PC-3 (cell line): ENCODE data around the gene NKX1-1. TPM values are rescaled to one million over a fixed set of nuclear protein-coding genes. Genes with fewer than 3 reads are reported as not detected.

Experiments
- ATAC-seq: fragments of 200-7000 bp; cut with Tn5 transposase; 2 replicates; pipeline ENCODE4 v1.9.1; 2020; ENCODE audit warnings: mild to moderate bottlenecking, moderate library complexity
- BruUV-seq: library from RNA; stranded (reverse); fragments of 400-500 nt; replicated peaks from 2 replicates; lab custom pipeline; 2021; lab: Mats Ljungman, UMichigan
- CTCF ChIA-PET: fragments of 300-600 bp; sonication (Branson Sonifier 250); formaldehyde crosslinking; loops from one replicate; lab custom pipeline; 2022; ENCODE audit warnings: antibody characterized with exemption; lab: Charles Lee
- POLR2A ChIA-PET: fragments of 300-600 bp; sonication (Branson Sonifier 250); formaldehyde crosslinking; loops from one replicate; lab custom pipeline; 2022; ENCODE audit warnings: antibody characterized with exemption; ENCODE audit not compliant: unreplicated experiment; lab: Charles Lee
- DNase-seq: peaks from one replicate; pipeline ENCODE4 v3.0.0-alpha.2; 2015
- H2AFZ ChIP-seq: fragments of 300-600 bp; sonication (generic); 2 replicates; pipeline ENCODE4 v1.6.0; 2016; ENCODE audit warnings: antibody characterized with exemption, low read length
- H3F3A ChIP-seq: fragments of 300-600 bp; sonication (generic); one replicate; pipeline ENCODE4 v1.6.0; 2017; ENCODE audit warnings: antibody characterized with exemption, low read length, control low read depth, mild to moderate bottlenecking; ENCODE audit not compliant: unreplicated experiment
- H3K27ac ChIP-seq: fragments of 300-600 bp; sonication (generic); 2 replicates; pipeline ENCODE4 v1.5.1; 2016; ENCODE audit warnings: mild to moderate bottlenecking, low read length
- H3K27me3 ChIP-seq: fragments of 300-600 bp; sonication (generic); 2 replicates; pipeline ENCODE4 v1.6.1; 2016; ENCODE audit warnings: low read length, mixed read lengths
- H3K36me3 ChIP-seq: fragments of 300-600 bp; sonication (generic); 2 replicates; pipeline ENCODE4 v1.6.1; 2016; ENCODE audit warnings: low read depth, mixed run types, low read length, mixed read lengths
- H3K4me1 ChIP-seq: fragments of 300-600 bp; sonication (generic); 2 replicates; pipeline ENCODE4 v1.5.1; 2016; ENCODE audit warnings: low read length; ENCODE audit not compliant: insufficient read depth
- H3K4me2 ChIP-seq: fragments of 300-600 bp; sonication (generic); 2 replicates; pipeline ENCODE4 v1.6.0; 2016; ENCODE audit warnings: low read length
- H3K4me3 ChIP-seq: fragments of 300-600 bp; sonication (generic); 2 replicates; pipeline ENCODE4 v1.5.1; 2016; ENCODE audit warnings: mild to moderate bottlenecking, low read length, mixed read lengths
- H3K79me2 ChIP-seq: fragments of 300-600 bp; sonication (generic); 2 replicates; pipeline ENCODE4 v1.6.1; 2017; ENCODE audit warnings: low read length, mixed read lengths
- H3K9ac ChIP-seq: fragments of 300-600 bp; sonication (generic); 2 replicates; pipeline ENCODE4 v1.6.0; 2016; ENCODE audit warnings: mild to moderate bottlenecking, low read length
- H3K9me2 ChIP-seq: fragments of 300-600 bp; sonication (generic); replicated peaks from 2 replicates; pipeline ENCODE4 v1.6.1; 2016; ENCODE audit warnings: mixed run types, low read length, mixed read lengths
- H3K9me3 ChIP-seq: fragments of 300-600 bp; sonication (generic); 2 replicates; pipeline ENCODE4 v1.6.1; 2016; ENCODE audit warnings: low read length, mixed read lengths
- H4K20me1 ChIP-seq: fragments of 300-600 bp; sonication (generic); 2 replicates; pipeline ENCODE4 v1.6.1; 2016; ENCODE audit warnings: low read length, mixed read lengths
- EZH2 ChIP-seq: fragments of 300-600 bp; sonication (generic); IDR thresholded peaks from one replicate; pipeline ENCODE4 v1.6.1; 2017; ENCODE audit warnings: antibody characterized with exemption, mild to moderate bottlenecking, low read length; ENCODE audit not compliant: unreplicated experiment
- EZH2phosphoT487 ChIP-seq: fragments of 300-600 bp; sonication (generic); IDR thresholded peaks from 2 replicates; pipeline ENCODE4 v1.6.1; 2018; ENCODE audit warnings: mild to moderate bottlenecking, antibody characterized with exemption, low read length, borderline replicate concordance
- intact Hi-C: fragments of 100-400 bp; cut with micrococcal nuclease; formaldehyde crosslinking; loops from 2 replicates; pipeline ENCODE4 v1.9.0; 2023
- total RNA-seq: library from RNA; depleted of rRNA; stranded (reverse); fragments of >200 nt; gene quantifications from 2 replicates; pipeline ENCODE4 v1.2.3, GENCODE V29; 2014
- TF ChIP-seq, protein P1 (sequence below): fragments of 300-600 bp; sonication (generic); conservative IDR thresholded peaks from 2 replicates; pipeline ENCODE4 v1.5.1; 2017; ENCODE audit warnings: antibody characterized with exemption, low read depth, mild to moderate bottlenecking, low read length

The NKX1-1 gene
- total RNA-seq, 1 experiment from 2014 or later: not detected

- ATAC-seq (no peak), DNase-seq (no peak)
- no peak overlapping the region for H2AFZ ChIP-seq
- H3K9me3 ChIP-seq: no peaks in the 10 kb centered on the region
- H3K79me2 ChIP-seq: no peaks in the 10 kb centered on the region
- no TSS peak for BruUV-seq
- no peak overlapping the region for H3K4me3 ChIP-seq
- H4K20me1 ChIP-seq: no peaks in the 10 kb centered on the region
- H3K27ac ChIP-seq: no peak overlapping the region
- no peaks in the 10 kb centered on the region for H3K4me1 ChIP-seq
- H3K27me3 ChIP-seq: peaks cover 3% of the 10 kb centered on the region; the same call in 1 of the 2 replicates
- H3K4me2 ChIP-seq: no peak overlapping the region
- intact Hi-C loops: no loop called here
- no peaks in the 10 kb centered on the region for H3K9me2 ChIP-seq
- TF ChIP-seq, protein P1, sequence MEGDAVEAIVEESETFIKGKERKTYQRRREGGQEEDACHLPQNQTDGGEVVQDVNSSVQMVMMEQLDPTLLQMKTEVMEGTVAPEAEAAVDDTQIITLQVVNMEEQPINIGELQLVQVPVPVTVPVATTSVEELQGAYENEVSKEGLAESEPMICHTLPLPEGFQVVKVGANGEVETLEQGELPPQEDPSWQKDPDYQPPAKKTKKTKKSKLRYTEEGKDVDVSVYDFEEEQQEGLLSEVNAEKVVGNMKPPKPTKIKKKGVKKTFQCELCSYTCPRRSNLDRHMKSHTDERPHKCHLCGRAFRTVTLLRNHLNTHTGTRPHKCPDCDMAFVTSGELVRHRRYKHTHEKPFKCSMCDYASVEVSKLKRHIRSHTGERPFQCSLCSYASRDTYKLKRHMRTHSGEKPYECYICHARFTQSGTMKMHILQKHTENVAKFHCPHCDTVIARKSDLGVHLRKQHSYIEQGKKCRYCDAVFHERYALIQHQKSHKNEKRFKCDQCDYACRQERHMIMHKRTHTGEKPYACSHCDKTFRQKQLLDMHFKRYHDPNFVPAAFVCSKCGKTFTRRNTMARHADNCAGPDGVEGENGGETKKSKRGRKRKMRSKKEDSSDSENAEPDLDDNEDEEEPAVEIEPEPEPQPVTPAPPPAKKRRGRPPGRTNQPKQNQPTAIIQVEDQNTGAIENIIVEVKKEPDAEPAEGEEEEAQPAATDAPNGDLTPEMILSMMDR: no peak
- H3K36me3 ChIP-seq: no peaks in the 10 kb centered on the region
- CTCF ChIA-PET: no interaction called here
- POLR2A ChIA-PET: no interaction called here
- no peaks in the 10 kb centered on the region for H3F3A ChIP-seq
- no peak overlapping the region for H3K9ac ChIP-seq
Measured at GRCh38 chr4:1448589-1449420, 42.6 kb upstream of the NKX1-1 start.

GRCh38 chr4:1447676-1448588 is 41.7 kb upstream of the NKX1-1 start:
- POLR2A ChIA-PET: no interaction called here
- H3K27ac ChIP-seq: no peak overlapping the region
- no TSS peak for BruUV-seq

More at GRCh38 chr4:1447676-1448588, 41.7 kb upstream of the NKX1-1 start:
- DNase-seq: no peak
- Histone ChIP-seq H3K9ac (no peak overlapping the region), H3F3A (no peaks in the 10 kb centered on the region), H4K20me1 (no peaks in the 10 kb centered on the region), H3K9me3 (no peaks in the 10 kb centered on the region), H3K36me3 (no peaks in the 10 kb centered on the region), H3K9me2 (no peaks in the 10 kb centered on the region), H3K79me2 (no peaks in the 10 kb centered on the region), H3K4me1 (no peaks in the 10 kb centered on the region), H3K27me3 (peaks cover 3% of the 10 kb centered on the region; the same call in 1 of the 2 replicates), H2AFZ (no peak overlapping the region), H3K4me3 (no peak overlapping the region), H3K4me2 (no peak overlapping the region)
- CTCF ChIA-PET: no interaction called here
- ATAC-seq: no peak
- TF ChIP-seq EZH2phosphoT487 (no peak), EZH2 (no peak)
- TF ChIP-seq, protein P1: no peak
- intact Hi-C loops: no loop called here
